Right renal pelvis (tissue), 4 donors: ENCODE data around the gene STON2. TPM values are rescaled to one million over a fixed set of nuclear protein-coding genes. Genes with fewer than 3 reads are reported as not detected.
"Not testable (repeated sequence)": the region's sequence is repeated elsewhere in the genome, so short reads cannot be mapped to it uniquely, and the experiment has no call there.

Source experiments
- DNase-seq, 4 donors: peaks; one replicate each; pipeline ENCODE4 v3.0.0-alpha.2; 2013; ENCODE audit warnings: low read depth in 4 of 4, low spot score in 3 of 4, missing footprints in 1 of 4
- polyA plus RNA-seq, 4 donors: library from polyadenylated mRNA; unstranded; fragments of 120-200 nt; gene quantifications; one replicate each; pipeline ENCODE4 v1.2.1, GENCODE V29; 2013; ENCODE audit not compliant: insufficient read length in 4 of 4

STON2 gene
- polyA plus RNA-seq, 4 donors: 37.8 to 44.7 (median 42.3) TPM

DNA sequence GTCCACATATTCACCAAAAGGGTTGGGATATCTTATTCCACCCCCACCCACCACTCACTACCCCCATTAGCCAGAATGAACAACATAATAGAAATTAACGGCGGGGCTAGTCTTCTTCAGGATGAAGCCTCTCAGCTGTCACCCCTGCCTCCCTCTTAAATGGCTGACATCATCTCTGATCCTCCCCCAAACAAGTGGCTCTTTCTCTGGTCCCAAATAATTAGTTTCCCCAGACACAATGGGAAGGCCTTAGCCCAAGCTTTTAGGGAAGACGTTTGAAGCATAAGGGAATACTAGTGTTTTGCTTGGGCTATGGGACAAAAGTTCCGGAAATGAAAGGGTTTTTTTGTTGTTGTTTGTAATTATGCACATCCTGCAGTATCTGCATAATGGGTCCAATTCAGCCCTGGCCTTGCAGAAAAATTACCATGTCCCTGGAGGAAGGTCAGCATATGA, 13.8 kb downstream of the STON2 start:
- no peak for DNase-seq

DNA sequence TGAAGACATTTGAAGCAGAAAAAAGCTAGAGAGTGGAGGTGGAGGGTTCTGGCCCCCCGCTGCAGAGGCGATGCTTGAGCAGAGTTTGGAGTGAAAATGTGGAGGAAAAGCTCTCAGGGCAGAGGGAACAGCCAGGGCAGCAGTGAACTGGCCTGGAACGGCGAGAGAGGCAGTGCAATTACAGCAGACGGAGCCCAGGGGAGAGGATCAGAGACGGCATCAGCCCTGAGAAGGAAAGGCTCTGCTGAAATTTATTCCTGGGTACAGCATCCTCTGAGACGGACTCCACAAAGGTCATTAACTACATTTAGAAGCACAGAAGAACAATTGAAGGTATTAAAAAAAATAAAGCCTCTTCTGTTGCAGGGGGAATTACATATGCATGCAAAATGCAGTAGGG, 14.2 kb downstream of the STON2 start:
- DNase-seq: no peak

DNA sequence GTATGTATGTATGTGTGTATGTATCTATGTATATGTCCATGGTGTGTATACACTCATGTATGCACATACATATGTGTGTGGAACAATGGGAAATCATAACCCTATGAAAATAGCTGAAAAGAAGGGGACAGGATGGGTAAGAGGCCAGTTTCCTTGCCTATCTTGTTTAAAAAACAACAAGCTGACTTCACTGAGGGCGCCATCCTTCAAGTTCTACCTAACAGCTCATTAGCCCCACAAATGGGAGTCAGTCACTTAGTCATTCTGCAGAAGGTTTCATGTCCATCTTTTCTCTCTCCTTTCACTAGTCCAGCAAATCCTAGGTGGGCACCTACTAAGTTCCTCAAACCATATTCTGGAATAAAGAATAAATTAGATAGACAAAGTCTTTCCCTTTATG, 14.7 kb downstream of the STON2 start:
- no peak for DNase-seq

DNA sequence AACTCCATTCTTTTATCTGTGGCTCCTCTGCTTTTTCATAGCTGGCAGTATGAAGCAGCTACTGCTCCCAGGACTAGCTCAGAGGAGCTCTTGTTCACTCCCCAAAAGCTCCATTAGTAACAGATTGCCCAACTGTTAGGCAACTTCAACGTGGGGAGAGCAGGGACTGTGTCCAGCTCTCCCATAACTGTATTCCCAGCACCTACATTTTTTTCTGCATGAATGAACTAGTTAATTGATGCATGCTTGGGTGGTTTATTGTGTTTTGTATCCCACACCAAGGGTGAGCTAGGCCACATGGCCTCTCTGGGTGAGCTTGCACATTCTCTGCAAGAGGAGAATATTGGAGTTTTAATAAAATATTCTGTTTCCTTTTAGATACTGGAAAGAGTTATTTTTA, 15.2 kb downstream of the STON2 start:
- peak in 3 of 4 donors; percentile 28 to 62 (median 56) for DNase-seq

GRCh38 chr14:81382517-81383225, 17.5 kb downstream of the STON2 start:
- DNase-seq: no peak

GRCh38 chr14:81380009-81380408, 20.1 kb downstream of the STON2 start:
- DNase-seq: not testable (repeated sequence)

DNA sequence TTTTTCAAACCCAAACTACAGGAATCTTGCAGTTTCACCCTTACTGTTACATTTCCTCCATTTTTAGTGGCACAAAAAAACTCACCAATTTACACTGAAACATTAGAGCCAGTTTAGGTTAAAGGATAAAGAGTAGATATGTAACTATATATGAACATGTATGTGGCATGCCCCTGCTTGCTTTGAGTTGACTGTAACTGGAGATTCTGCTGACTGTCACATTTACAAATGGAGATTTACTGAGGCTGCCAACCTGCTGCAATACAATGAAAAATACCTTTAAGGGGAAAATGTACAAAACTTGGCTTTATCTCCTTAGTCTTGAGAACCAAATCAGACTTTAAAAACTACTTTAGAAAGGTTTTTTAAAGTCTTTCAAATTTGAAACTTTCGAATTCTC, 28.3 kb downstream of the STON2 start:
- DNase-seq: no peak

- DNase-seq: no peak
Observed at GRCh38 chr14:81367563-81367962, 32.6 kb downstream of the STON2 start.

GRCh38 chr14:81366884-81367283, 33.2 kb downstream of the STON2 start:
- no peak for DNase-seq

- no peak for DNase-seq
Observed at GRCh38 chr14:81366214-81366613, 33.9 kb downstream of the STON2 start.

DNA sequence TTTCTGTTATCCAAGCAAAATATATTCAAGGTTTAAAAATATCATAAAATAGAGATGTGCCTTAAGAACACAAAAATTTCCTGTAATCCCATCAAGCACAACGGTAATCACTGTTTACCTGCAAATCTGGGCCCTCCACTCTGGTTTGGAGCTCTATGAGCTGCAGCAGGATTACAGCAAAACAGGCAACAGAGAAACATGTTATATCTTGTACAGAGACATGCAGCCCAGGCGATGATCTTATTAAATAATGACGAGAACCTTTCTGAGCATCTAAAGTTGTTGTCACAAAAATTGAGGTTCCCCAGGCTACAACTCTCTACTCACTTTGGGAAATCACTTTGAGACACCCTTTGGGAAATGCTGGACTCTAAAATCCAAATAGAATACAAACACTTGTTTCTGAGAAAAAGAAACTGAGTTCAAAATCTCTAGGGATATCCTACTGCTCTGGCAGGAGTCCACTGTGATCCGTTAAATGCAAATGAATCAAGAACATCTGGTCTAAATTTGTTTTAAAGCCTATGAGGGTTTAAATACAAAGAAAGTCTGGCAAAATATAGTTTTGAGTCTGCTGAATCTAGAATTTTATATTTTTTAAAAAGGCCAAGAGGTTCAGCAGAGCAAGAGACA, 36.3 kb downstream of the STON2 start:
- DNase-seq: no peak

DNA sequence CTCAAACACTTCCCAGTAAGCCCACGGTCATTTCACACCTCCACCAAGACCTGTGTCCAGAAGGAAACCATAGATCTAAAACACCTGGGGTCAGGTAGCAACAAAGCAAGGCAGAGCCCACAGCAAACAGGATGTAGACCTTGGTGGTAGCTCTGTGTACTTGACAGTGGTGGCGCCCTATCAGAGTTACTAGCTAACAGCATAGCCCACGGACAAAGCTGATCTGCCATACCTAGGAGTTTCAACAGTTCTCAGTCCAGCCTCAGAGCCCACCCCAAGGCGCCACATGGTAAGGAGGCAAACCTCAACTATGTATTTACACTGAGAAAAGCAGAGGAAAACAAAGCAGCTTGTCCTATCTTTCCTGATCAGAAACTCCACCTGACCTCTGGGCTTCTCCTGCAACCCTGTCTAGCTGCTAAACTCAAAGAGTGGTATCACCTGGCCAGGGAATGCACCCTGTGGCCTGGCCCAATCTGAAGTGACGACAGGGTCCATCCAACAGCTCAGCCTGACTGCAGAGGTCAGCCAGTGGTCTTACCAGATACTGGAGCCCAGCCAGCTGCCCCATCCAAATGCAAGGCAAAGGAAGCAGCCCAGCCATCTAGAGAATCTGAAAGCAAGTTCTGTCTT, 46.3 kb downstream of the STON2 start:
- DNase-seq: no peak

GRCh38 chr14:81352413-81352812, 47.7 kb downstream of the STON2 start:
- DNase-seq: no peak

DNA sequence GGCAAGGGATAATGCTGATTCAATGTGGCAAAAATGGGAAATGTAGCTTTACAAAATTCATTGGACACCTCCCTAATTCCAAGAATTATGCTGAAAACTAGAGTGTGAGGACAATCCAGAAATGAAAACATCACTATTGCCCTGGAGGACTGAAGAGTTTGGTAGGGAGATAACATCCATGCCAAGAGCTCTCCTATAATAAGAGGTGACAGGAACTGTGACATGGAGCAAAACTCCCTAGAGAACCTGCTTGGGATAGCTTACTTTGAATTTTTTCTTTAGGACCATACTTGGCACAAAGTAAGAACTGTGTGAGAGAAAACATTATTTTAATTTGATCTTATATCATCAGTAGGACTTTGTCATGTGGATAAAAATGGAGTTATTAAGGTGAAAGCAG, 48.9 kb downstream of the STON2 start:
- DNase-seq: no peak

GRCh38 chr14:81350344-81351130, 49.6 kb downstream of the STON2 start:
- DNase-seq: no peak

GRCh38 chr14:81348061-81348460, 52.1 kb downstream of the STON2 start:
- no peak for DNase-seq

DNA sequence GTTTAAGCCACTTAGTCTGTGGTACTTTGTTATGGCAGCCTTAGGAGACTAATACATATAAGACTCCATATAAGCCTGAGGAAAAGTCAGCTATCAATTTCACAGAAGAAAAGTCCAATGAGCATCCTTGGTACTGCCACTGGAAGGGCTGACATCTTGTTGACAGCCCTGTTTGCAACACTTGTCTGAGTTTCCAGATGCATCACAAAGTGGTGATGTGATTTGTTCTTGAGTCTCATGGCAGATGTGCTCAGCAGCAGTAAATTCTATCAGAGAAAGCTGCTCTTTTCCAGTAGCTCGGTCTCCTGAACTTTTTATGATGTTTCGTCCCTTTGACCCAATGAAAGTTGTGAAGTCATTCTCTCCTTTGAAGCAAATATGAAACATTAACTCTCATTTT, 54.3 kb downstream of the STON2 start:
- DNase-seq: no peak

GRCh38 chr14:81344481-81345160, 55.5 kb downstream of the STON2 start:
- no peak for DNase-seq

DNA sequence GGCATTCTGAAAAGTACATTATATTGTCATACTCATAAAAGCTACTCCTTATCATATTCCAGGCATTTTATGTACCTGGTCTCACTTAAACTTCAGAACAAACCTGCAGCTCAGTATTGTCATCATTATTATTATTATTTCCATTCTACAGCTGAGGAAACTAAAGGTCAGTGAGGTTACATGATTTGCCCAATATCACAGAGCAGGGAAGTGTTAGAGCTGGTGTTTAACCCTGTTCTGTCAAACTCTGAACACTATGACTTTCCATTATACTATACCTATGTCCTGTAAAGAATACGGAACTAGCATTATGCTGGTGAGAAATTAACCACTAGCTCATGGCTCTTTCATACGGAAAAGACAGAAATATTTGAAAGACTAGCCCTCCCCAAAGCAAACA, 56.4 kb downstream of the STON2 start:
- DNase-seq: no peak

GRCh38 chr14:81342850-81343580, 57.1 kb downstream of the STON2 start:
- DNase-seq: no peak
